BJ (cell line): Measurements from ENCODE around the gene PTPRG. TPM values are rescaled to one million over a fixed set of nuclear protein-coding genes. Genes with fewer than 3 reads are reported as not detected.

Source experiments
- CTCF ChIA-PET: fragments of 350-600 bp; formaldehyde crosslinking; extraction: SDS; loops from one replicate; lab custom pipeline; 2021; ENCODE audit warnings: antibody characterized with exemption, inconsistent platforms; lab: Yijun Ruan, JAX
- POLR2A ChIA-PET: fragments of 300-600 bp; sonication (Branson Sonifier 250); formaldehyde crosslinking; extraction: SDS; loops from one replicate; lab custom pipeline; 2021; ENCODE audit warnings: antibody characterized with exemption; lab: Charles Lee
- DNase-seq: peaks from one replicate; pipeline ENCODE4 v3.0.0-alpha.2; 2011; ENCODE audit warnings: low read depth
- H3K27me3 ChIP-seq: 2 replicates; pipeline ENCODE4 v1.6.0; 2011; ENCODE audit warnings: low read length; ENCODE audit not compliant: control insufficient read depth, insufficient read depth
- H3K36me3 ChIP-seq: 2 replicates; pipeline ENCODE4 v1.5.1; 2011; ENCODE audit warnings: low read length; ENCODE audit not compliant: control insufficient read depth, insufficient read depth
- H3K4me3 ChIP-seq: 2 replicates; pipeline ENCODE4 v1.5.1; 2011; ENCODE audit warnings: low read depth, mild to moderate bottlenecking, control low read depth, low read length
- polyA plus RNA-seq: library from polyadenylated mRNA; depleted of rRNA; stranded (reverse); fragments of >200 nt; gene quantifications from 2 replicates; pipeline ENCODE4 v1.2.3, GENCODE V29; 2011
- TF ChIP-seq, protein P1 (sequence below): IDR thresholded peaks from 2 replicates; pipeline ENCODE4 v1.5.1; 2011; ENCODE audit warnings: low read depth, mild to moderate bottlenecking, control low read depth, inconsistent platforms, low read length, moderate library complexity; ENCODE audit not compliant: insufficient read depth

PTPRG gene
- polyA plus RNA-seq, 1 experiment = 20.8 TPM

DNA sequence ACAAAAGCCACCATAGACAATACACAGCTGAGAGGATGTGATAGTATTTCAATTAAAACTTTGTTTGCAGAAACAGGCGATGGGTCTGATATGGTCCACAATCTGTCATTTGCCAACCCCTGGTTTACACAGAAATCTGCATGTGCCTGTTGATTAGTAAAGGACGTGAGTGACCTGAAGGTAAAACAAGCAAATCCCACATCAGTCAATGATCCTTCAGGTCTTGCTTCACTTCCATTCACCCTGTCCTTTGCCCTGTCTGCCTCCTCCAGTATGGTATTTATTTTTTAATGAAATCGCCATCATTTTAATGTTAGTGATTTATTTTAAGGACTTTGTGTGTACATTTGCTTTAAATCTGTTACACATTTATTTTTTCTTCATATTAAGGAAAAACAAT, 645.8 kb downstream of the PTPRG start:
- ChIA-PET POLR2A (no interaction called here), CTCF (interaction anchor here (1.6 to 1.7 kb wide), 2 partner anchors 10 to 13 kb away, joined by 3 to 6 read pairs; no protein-coding TSS in a partner anchor)
- Histone ChIP-seq H3K36me3 (peaks cover 2% of the 10 kb centered on the region; the same call in 1 of the 2 replicates), H3K4me3 (no peak overlapping the region), H3K27me3 (no peaks in the 10 kb centered on the region)
- DNase-seq = no peak
- TF ChIP-seq, protein P1, sequence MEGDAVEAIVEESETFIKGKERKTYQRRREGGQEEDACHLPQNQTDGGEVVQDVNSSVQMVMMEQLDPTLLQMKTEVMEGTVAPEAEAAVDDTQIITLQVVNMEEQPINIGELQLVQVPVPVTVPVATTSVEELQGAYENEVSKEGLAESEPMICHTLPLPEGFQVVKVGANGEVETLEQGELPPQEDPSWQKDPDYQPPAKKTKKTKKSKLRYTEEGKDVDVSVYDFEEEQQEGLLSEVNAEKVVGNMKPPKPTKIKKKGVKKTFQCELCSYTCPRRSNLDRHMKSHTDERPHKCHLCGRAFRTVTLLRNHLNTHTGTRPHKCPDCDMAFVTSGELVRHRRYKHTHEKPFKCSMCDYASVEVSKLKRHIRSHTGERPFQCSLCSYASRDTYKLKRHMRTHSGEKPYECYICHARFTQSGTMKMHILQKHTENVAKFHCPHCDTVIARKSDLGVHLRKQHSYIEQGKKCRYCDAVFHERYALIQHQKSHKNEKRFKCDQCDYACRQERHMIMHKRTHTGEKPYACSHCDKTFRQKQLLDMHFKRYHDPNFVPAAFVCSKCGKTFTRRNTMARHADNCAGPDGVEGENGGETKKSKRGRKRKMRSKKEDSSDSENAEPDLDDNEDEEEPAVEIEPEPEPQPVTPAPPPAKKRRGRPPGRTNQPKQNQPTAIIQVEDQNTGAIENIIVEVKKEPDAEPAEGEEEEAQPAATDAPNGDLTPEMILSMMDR = no peak

DNA sequence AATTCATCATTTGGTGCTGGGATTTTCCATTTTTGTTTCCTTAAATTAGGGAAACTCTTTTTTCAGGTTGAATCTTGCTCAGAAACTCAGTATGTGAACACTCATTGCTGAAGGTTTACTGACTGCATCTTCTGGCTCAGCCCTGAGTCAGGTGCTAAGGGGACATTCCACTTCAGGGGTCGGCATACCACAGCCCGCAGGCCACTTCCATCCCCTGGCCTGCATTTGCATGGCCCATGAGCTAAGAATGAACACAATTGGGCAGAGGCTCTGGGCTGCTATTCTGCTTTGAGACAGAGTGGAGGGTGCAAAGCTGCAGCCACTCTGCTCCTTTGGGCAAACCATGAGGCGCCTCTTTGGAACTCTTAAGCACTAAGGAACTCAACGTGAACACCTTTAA, 647.0 kb downstream of the PTPRG start:
- H3K27me3 ChIP-seq = no peaks in the 10 kb centered on the region
- POLR2A ChIA-PET = no interaction called here
- peaks cover under 1% of the 10 kb centered on the region; the same call in 1 of the 2 replicates for H3K36me3 ChIP-seq
- DNase-seq = no peak
- TF ChIP-seq, protein P1 = no peak
- no peak overlapping the region for H3K4me3 ChIP-seq
- CTCF ChIA-PET = no interaction called here

DNA sequence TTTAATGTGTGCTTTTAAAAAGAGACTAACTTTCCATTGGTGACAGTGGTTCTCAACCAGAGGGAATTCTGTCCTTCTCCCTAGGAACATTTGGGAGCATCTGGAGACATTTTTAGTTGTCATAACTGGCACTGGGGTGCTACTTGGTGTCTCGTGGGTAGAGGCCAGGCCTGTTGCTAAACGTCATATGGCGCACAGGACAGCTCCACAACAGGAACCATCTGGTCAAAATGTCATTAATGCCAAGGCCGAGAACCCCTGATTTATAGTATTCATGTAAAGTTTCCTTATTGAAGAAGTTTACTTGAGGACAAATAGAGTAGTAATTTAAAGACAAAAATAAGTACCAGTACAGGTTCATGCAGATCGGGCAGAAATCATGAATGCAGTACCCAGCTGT, 647.7 kb downstream of the PTPRG start:
- no peak for DNase-seq
- TF ChIP-seq, protein P1 = no peak
- POLR2A ChIA-PET = no interaction called here

DNA sequence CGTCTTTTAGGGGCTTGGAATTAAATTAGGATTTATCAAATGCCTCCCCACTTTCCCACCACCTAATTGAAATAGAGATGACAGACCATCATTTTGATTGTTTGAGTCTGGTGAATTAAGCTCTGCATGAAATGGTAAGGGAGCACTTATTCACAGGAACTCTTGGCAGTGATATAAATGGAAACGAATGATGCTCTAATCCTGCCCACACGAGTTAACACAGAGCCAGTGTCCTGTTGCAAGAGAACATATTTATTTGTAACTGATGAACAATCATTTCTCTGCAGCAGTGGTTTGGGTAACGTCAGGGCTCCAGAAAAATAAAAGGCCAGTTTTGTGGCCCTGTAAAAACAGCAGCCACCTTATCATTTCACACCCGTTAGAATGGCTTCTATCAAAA, 648.6 kb downstream of the PTPRG start:
- CTCF ChIA-PET = interaction anchor here (0.6 kb wide), 1 partner anchor 170 kb away, joined by 3 read pairs; no protein-coding TSS in a partner anchor
- H3K4me3 ChIP-seq = no peak overlapping the region
- H3K27me3 ChIP-seq = no peaks in the 10 kb centered on the region
- TF ChIP-seq, protein P1 = no peak
- POLR2A ChIA-PET = no interaction called here
- DNase-seq = no peak
- H3K36me3 ChIP-seq = no peaks in the 10 kb centered on the region

More for the DNA sequence above, 647.7 kb downstream of the PTPRG start:
- H3K4me3 ChIP-seq = no peak overlapping the region
- CTCF ChIA-PET = no interaction called here
- no peaks in the 10 kb centered on the region for H3K27me3 ChIP-seq
- no peaks in the 10 kb centered on the region for H3K36me3 ChIP-seq

DNA sequence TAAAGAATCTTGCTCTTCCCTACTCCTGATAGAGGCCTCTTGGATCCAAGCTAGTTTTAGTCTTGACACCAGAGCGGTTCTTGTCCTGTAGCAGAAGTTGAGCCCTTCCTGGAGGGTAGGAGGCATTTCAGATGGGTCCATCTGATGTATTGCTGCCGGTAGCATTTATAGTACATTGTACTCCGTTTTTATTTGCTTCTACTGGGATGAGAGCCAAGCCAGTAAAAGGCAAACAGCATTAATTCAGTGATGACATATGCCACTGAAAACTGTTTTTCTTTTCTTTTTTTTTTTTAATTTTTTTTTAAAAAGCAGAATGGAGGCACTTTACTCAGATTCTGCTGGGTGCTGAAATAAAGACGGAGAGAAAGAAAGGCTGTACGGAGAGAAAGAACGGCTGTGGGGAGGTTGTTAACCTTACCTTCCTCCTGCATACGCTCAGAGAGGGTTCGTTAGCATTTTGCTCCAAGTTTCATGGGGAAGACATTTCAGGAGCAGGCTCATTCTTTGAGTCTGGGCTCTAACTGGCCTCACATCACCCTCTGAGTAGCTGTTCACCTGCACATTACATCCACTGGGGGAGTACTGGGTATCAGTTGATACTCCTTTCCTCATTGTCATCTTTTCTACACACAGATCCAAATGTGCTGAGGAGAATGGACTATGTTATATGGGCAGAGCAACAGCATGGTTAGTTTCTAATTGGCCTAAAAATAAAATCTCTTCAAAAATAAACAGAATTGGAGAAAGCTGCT, 650.5 kb downstream of the PTPRG start:
- TF ChIP-seq, protein P1 = 0 out of 2 replicates have a peak, but pooled peaks have one; percentile 3
- Histone ChIP-seq H3K4me3 (no peak overlapping the region), H3K27me3 (no peaks in the 10 kb centered on the region), H3K36me3 (no peaks in the 10 kb centered on the region)
- DNase-seq = no peak
- ChIA-PET POLR2A (interaction anchor here (0.6 kb wide), 1 partner anchor 69 kb away, joined by 3 read pairs; no protein-coding TSS in a partner anchor), CTCF (interaction anchor here (1.5 to 2.2 kb wide), 2 partner anchors 10 to 18 kb away, joined by 4 to 9 read pairs; no protein-coding TSS in a partner anchor)
